GM19324 (cell line): Measurements from ENCODE around the gene KLHL8.

Experiments used
- ATAC-seq: cut with Tn5 transposase; IDR thresholded peaks from one replicate; pipeline ENCODE4 v1.9.1; 2021; ENCODE audit warnings: mild to moderate bottlenecking, moderate library complexity; ENCODE audit not compliant: unreplicated experiment, low FRiP score

The KLHL8 gene

GRCh38 chr4:87220094-87220822 lies at the start of gene KLHL8:
Gene KLHL8 (minus strand): TSS chr4:87220618. CDS start chr4:87195539, 25,079 bp downstream.
- peak; percentile 97 for ATAC-seq

GRCh38 chr4:87270144-87270543 lies 49.7 kb upstream of the KLHL8 start:
- no peak for ATAC-seq

GRCh38 chr4:87268411-87268810 lies 48.0 kb upstream of the KLHL8 start:
- no peak for ATAC-seq

- ATAC-seq, result no peak
Measured at GRCh38 chr4:87266986-87267385, 46.6 kb upstream of the KLHL8 start.

GRCh38 chr4:87262886-87263285 lies 42.5 kb upstream of the KLHL8 start:
- no peak for ATAC-seq

GRCh38 chr4:87260477-87260876 lies 40.1 kb upstream of the KLHL8 start:
- ATAC-seq, result no peak

GRCh38 chr4:87258677-87259076 lies 38.3 kb upstream of the KLHL8 start:
- ATAC-seq, result no peak

- no peak for ATAC-seq
Measured at GRCh38 chr4:87257523-87257922, 37.1 kb upstream of the KLHL8 start.

- no peak for ATAC-seq
Measured at GRCh38 chr4:87255755-87256154, 35.3 kb upstream of the KLHL8 start.

GRCh38 chr4:87251106-87251505 lies 30.7 kb upstream of the KLHL8 start:
- no peak for ATAC-seq

GRCh38 chr4:87250294-87250693 lies 29.9 kb upstream of the KLHL8 start:
- ATAC-seq, result no peak

GRCh38 chr4:87249332-87250019 lies 29.1 kb upstream of the KLHL8 start:
- ATAC-seq, result no peak

- ATAC-seq, result no peak
Measured at GRCh38 chr4:87243426-87244053, 23.1 kb upstream of the KLHL8 start.

GRCh38 chr4:87241336-87241735 lies 20.9 kb upstream of the KLHL8 start:
- ATAC-seq, result no peak

GRCh38 chr4:87240341-87240740 lies 19.9 kb upstream of the KLHL8 start:
- no peak for ATAC-seq

- ATAC-seq, result no peak
Measured at GRCh38 chr4:87239821-87240220, 19.4 kb upstream of the KLHL8 start.

GRCh38 chr4:87239194-87239593 lies 18.8 kb upstream of the KLHL8 start:
- ATAC-seq, result no peak

GRCh38 chr4:87236861-87237260 lies 16.4 kb upstream of the KLHL8 start:
- no peak for ATAC-seq

- no peak for ATAC-seq
Measured at GRCh38 chr4:87235020-87235671, 14.7 kb upstream of the KLHL8 start.

- no peak for ATAC-seq
Measured at GRCh38 chr4:87232216-87232615, 11.8 kb upstream of the KLHL8 start.

- ATAC-seq, result no peak
Measured at GRCh38 chr4:87230806-87231205, 10.4 kb upstream of the KLHL8 start.
